NCI-H2107 treated with DMSO at 0.1 percent for 48 hours (cell line): ENCODE data around the gene AMIGO3.
A peak's percentile ranks its signal among the peaks of the same experiment; 100 is the strongest.

Experiments
- DNase-seq: peaks from one replicate; lab custom pipeline; 2025; ENCODE audit not compliant: unreplicated experiment; lab: John Stamatoyannopoulos, UW

The AMIGO3 gene

GRCh38 chr3:49725906-49726681, 6.6 kb upstream of the AMIGO3 start:
- no peak for DNase-seq

GRCh38 chr3:49724586-49724985, 5.1 kb upstream of the AMIGO3 start:
- no peak for DNase-seq

- peak; percentile 50 for DNase-seq
These were observed 4.4 kb upstream of the AMIGO3 start, which contains the start of gene GMPPB for GRCh38 chr3:49723628-49724551. GMPPB (minus strand) TSS chr3:49723951; CDS start chr3:49723726, 225 bp downstream.

GRCh38 chr3:49723296-49723627, 3.8 kb upstream of the AMIGO3 start:
- DNase-seq: peak; percentile 2

GRCh38 chr3:49722896-49723295, 3.4 kb upstream of the AMIGO3 start:
- no peak for DNase-seq

DNA sequence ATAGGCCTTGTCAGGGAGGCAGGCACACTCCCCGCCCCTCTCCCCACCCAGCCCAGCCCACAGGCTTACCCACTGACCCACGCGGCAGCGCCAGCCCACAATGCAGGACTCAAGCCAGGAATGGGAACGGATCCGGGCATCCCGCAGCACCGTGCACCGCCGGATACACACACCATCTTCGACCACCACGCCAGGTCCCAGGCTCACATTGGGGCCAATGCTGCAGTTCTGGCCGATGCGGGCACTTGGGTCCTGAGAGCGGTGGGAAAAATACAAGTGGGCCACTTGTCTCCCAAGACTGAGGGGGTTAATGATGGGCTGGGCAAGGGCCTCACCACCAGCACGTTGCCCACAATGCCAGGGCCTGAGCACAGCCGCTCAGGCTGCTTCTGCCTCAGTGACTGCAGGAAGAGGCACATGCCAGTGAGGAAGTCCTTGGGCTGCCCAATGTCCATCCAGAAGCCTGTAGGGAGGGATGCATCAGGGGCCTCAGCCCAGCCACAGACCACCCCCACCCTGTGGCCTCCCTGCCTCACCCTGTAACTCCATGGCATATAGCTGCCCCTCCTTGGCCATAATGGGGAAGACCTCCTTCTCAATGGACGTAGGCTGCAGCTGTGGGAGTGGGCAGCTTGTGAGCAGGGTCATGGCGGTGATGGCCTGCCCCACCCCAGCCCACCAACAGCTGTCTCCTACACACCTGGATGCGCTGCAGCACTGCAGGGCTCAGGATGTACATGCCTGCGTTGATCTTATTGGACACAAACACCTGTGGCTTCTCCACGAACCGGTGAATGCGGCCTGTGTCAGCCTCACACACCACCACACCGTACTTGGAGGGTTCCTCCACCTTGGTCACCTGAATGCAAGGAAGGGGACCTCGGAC, 2.7 kb upstream of the AMIGO3 start:
- no peak for DNase-seq

DNA sequence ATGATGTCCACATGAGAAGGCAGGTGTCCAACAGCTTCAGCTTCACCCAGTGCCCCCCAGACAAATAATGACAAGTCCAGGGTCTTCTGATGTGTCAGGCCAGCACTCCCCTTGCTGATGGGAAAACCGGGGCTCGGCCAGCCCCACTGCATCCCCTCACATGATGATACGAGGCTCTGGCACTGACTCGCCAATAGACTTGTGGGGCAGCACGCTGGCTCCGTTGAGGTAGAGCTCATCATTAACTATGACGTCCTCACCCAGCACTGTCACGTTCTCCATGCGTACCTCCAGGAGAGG, 2.1 kb upstream of the AMIGO3 start:
- DNase-seq: no peak

- DNase-seq: no peak
These were observed 1.5 kb upstream of the AMIGO3 start for GRCh38 chr3:49720855-49721595.

GRCh38 chr3:49718858-49719213, 648 bp downstream of the AMIGO3 start:
- DNase-seq: no peak

DNA sequence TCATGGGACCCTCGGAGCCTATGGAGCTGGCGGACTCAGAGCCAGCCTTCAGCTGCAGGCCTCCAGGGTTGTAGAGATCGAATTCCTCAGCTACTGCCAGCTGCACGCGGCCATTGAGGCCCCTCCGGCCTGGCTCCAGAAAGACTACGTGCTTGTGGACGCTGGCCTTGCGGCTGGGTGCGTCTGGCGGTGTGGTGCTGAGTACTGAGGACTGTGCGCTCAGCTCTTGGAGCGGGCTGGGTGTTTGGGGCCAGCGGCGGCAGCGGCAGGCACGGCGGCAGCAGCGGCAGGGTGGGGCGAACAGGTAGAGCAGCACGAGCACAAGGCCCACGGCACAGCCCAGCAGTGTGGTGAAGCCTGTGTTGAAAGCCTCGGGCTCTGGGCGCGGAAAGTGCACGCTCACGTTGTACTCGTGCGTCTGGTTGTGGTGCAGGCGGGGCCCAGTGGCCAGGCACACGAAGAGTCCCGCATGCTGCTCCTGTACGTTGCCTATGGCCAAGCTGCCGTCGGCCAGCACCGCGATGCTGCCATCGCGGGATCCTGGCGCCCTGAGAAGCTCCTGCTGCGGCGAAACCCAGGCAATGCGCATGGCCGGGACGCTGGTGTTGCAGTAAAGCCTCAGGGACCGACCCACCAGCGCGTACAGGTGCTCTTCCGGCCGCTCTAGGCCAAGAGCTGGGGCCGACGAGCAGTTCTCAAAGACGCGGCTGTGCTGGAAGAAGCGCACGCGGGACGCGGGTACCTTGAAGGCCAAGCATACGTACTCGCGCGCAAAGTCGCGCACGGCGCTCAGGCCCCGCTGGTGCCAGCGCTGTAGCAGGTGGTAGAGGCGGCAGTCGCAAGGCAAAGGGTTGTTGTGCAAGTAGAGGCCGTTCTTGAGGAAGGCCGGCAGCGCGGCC, 1.3 kb downstream of the AMIGO3 start:
- DNase-seq: no peak

- no peak for DNase-seq
These were observed 2.1 kb downstream of the AMIGO3 start for GRCh38 chr3:49717211-49717958.

DNA sequence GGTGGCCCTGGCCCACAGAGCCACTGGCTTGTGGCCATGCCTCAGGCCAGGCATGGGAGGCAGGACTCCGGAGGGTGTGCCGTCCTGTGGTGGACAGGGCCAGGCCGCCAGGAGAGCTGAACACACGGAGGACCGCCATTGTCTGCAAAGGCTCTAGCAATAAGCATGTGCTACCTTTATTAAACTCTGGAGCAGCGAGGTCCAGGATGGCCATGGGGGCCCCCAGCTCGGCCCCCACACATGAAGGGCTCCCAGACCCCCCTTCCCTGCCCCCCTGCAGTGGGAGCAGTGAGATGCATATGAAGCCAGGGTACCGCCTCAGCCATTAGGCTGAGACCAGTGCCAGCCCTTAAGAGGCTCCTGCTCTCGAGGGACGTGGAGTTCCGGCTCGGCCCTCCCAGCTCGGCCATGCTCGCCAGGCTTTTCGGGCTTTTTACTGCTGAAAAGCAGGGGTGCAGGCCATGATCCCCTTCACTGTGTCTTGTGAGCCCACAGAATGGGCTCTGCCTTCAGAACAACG, 2.7 kb downstream of the AMIGO3 start:
- DNase-seq: no peak

GRCh38 chr3:49716169-49716568, 3.3 kb downstream of the AMIGO3 start:
- no peak for DNase-seq

GRCh38 chr3:49715611-49716121, 3.8 kb downstream of the AMIGO3 start:
- no peak for DNase-seq

GRCh38 chr3:49714728-49715550, 4.5 kb downstream of the AMIGO3 start:
- DNase-seq: no peak

DNA sequence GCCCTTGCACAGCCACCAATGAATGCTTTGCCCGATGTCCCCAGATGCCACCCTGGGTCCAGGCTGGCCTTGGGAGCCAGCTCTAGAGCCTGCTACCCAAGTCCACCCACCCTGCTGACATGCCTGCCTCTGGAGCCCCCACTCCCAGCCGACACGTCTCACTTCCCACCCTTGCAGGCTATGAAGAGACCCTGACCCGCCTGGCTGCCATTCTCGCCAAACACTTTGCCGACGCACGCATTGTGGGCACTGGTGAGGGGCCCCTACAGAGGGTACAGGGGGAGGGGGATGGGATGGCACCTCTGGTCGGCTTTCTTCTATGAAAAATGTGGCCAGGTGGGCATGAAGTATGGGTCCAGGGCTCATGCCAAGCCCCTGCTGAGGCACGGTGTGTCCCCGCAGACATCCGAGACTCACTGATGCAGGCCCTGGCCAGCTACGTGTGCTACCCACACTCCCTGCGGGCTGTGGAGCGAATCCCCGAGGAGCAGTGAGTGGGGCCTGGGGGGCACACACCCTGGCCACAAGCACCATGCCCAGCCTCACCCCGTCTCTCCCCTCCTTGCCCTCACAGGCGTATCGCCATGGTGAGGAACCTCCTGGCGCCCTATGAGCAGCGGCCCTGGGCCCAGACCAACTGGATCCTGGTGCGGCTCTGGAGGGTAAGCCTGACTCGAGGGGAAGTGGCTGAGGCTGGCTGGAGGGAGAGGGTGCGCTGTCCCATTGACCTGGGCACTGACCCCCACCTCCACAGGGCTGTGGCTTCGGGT, 6.0 kb downstream of the AMIGO3 start:
- no peak for DNase-seq
